Measurements from ENCODE around the gene ZSCAN23. TPM values are rescaled to one million over a fixed set of nuclear protein-coding genes. Genes with fewer than 3 reads are reported as not detected.

Gene ZSCAN23
- total RNA-seq, 1 donor from 2014 or later, result 2.4 TPM

- no peaks in the 10 kb centered on the region for H3K27me3 ChIP-seq (ENCODE audit: control insufficient read depth, insufficient read depth, low read length)
- FAIRE-seq (no peak), DNase-seq (ENCODE audit: low read depth) (no peak)
- no peak overlapping the region for H3K4me3 ChIP-seq (ENCODE audit: low read depth, low read length)
- TF ChIP-seq CTCF (IDR thresholded peaks at IDR 0.05; ENCODE audit: insufficient read depth, low read length, severe bottlenecking), result no peak
- H3K36me3 ChIP-seq (ENCODE audit: control insufficient read depth, insufficient read depth, low read length), result peaks cover 2% of the 10 kb centered on the region
These were observed 13.5 kb downstream of the ZSCAN23 start for GRCh38 chr6:28429781-28430180.

- no peak for FAIRE-seq
- no peak for TF ChIP-seq CTCF (IDR thresholded peaks at IDR 0.05; ENCODE audit: insufficient read depth, low read length, severe bottlenecking)
- H3K36me3 ChIP-seq (ENCODE audit: control insufficient read depth, insufficient read depth, low read length), result no peaks in the 10 kb centered on the region
- H3K27me3 ChIP-seq (ENCODE audit: control insufficient read depth, insufficient read depth, low read length), result no peaks in the 10 kb centered on the region
- DNase-seq (ENCODE audit: low read depth), result no peak
- no peak overlapping the region for H3K4me3 ChIP-seq (ENCODE audit: low read depth, low read length)
These were observed 17.2 kb downstream of the ZSCAN23 start for GRCh38 chr6:28425944-28426541.

GRCh38 chr6:28424163-28424562 is 19.1 kb downstream of the ZSCAN23 start:
- Histone ChIP-seq H3K36me3 (ENCODE audit: control insufficient read depth, insufficient read depth, low read length) (no peaks in the 10 kb centered on the region), H3K27me3 (ENCODE audit: control insufficient read depth, insufficient read depth, low read length) (no peaks in the 10 kb centered on the region), H3K4me3 (ENCODE audit: low read depth, low read length) (no peak overlapping the region)
- DNase-seq (ENCODE audit: low read depth) (peak; percentile 51), FAIRE-seq (no peak)
- no peak for TF ChIP-seq CTCF (IDR thresholded peaks at IDR 0.05; ENCODE audit: insufficient read depth, low read length, severe bottlenecking)

- Histone ChIP-seq H3K4me3 (ENCODE audit: low read depth, low read length) (no peak overlapping the region), H3K36me3 (ENCODE audit: control insufficient read depth, insufficient read depth, low read length) (no peaks in the 10 kb centered on the region), H3K27me3 (ENCODE audit: control insufficient read depth, insufficient read depth, low read length) (no peaks in the 10 kb centered on the region)
- DNase-seq (ENCODE audit: low read depth) (no peak), FAIRE-seq (no peak)
- TF ChIP-seq CTCF (IDR thresholded peaks at IDR 0.05; ENCODE audit: insufficient read depth, low read length, severe bottlenecking), result no peak
These were observed 19.7 kb downstream of the ZSCAN23 start for GRCh38 chr6:28423546-28423945.

GRCh38 chr6:28413681-28414080 is 29.6 kb downstream of the ZSCAN23 start:
- Histone ChIP-seq H3K36me3 (ENCODE audit: control insufficient read depth, insufficient read depth, low read length) (no peaks in the 10 kb centered on the region), H3K27me3 (ENCODE audit: control insufficient read depth, insufficient read depth, low read length) (peaks cover 2% of the 10 kb centered on the region), H3K4me3 (ENCODE audit: low read depth, low read length) (no peak overlapping the region)
- DNase-seq (ENCODE audit: low read depth) (no peak), FAIRE-seq (no peak)
- no peak for TF ChIP-seq CTCF (IDR thresholded peaks at IDR 0.05; ENCODE audit: insufficient read depth, low read length, severe bottlenecking)

GRCh38 chr6:28410767-28411166 is 32.5 kb downstream of the ZSCAN23 start:
- no peak for TF ChIP-seq CTCF (IDR thresholded peaks at IDR 0.05; ENCODE audit: insufficient read depth, low read length, severe bottlenecking)
- no peak for FAIRE-seq
- H3K36me3 ChIP-seq (ENCODE audit: control insufficient read depth, insufficient read depth, low read length), result no peaks in the 10 kb centered on the region
- H3K27me3 ChIP-seq (ENCODE audit: control insufficient read depth, insufficient read depth, low read length), result peaks cover 2% of the 10 kb centered on the region
- no peak overlapping the region for H3K4me3 ChIP-seq (ENCODE audit: low read depth, low read length)
- no peak for DNase-seq (ENCODE audit: low read depth)

Measured in bronchial epithelial cell (primary cell).